ENCODE results near the gene MSH3. TPM values are rescaled to one million over a fixed set of nuclear protein-coding genes. Genes with fewer than 3 reads are reported as not detected.

The MSH3 gene
- total and polyA plus RNA-seq, 3 donors from 2014 or later, result 7.6 to 17.7 (median 16.6) TPM

- WGBS, 2 donors, result 95 to 96% methylated on average over 2 of the region's 2 CpGs
- DNase-seq, result no peak
- intact Hi-C loops (cut with DNase I; ENCODE audit: low total_unique reads), result no loop called here
Measured at GRCh38 chr5:80622756-80623155, 31.7 kb upstream of the MSH3 start.

GRCh38 chr5:80623999-80624398, 30.5 kb upstream of the MSH3 start:
- no peak overlapping the region for H3K27ac ChIP-seq
- DNase-seq, result no peak
- TF ChIP-seq POLR2A (IDR thresholded peaks at IDR 0.05), result no peak
- TF ChIP-seq CTCF (IDR thresholded peaks at IDR 0.05), result no peak

More at GRCh38 chr5:80622756-80623155, 31.7 kb upstream of the MSH3 start:
- H3K4me3 ChIP-seq, result no peak overlapping the region
- no peaks in the 10 kb centered on the region for H3K27me3 ChIP-seq
- H3K4me1 ChIP-seq, result no peaks in the 10 kb centered on the region
- H3K27ac ChIP-seq, result no peak overlapping the region
- H3K9me3 ChIP-seq, result no peaks in the 10 kb centered on the region
- no peak for TF ChIP-seq POLR2A (IDR thresholded peaks at IDR 0.05)
- TF ChIP-seq CTCF (IDR thresholded peaks at IDR 0.05), result no peak
- H3K36me3 ChIP-seq (ENCODE audit: low read depth, missing control alignments), result no peaks in the 10 kb centered on the region

GRCh38 chr5:80625230-80625629, 29.2 kb upstream of the MSH3 start:
- H3K9me3 ChIP-seq, result no peaks in the 10 kb centered on the region
- H3K4me1 ChIP-seq, result no peaks in the 10 kb centered on the region
- WGBS, 2 donors, result 78 to 82% methylated on average over 5 of the region's 5 CpGs
- H3K36me3 ChIP-seq (ENCODE audit: low read depth, missing control alignments), result no peaks in the 10 kb centered on the region
- DNase-seq, result no peak
- no peaks in the 10 kb centered on the region for H3K27me3 ChIP-seq
- TF ChIP-seq CTCF (IDR thresholded peaks at IDR 0.05), result no peak
- TF ChIP-seq POLR2A (IDR thresholded peaks at IDR 0.05), result no peak
- no peak overlapping the region for H3K27ac ChIP-seq
- intact Hi-C loops (cut with DNase I; ENCODE audit: low total_unique reads), result no loop called here
- no peak overlapping the region for H3K4me3 ChIP-seq

More at GRCh38 chr5:80623999-80624398, 30.5 kb upstream of the MSH3 start:
- Histone ChIP-seq H3K4me1 (no peaks in the 10 kb centered on the region), H3K4me3 (no peak overlapping the region), H3K9me3 (no peaks in the 10 kb centered on the region), H3K27me3 (no peaks in the 10 kb centered on the region), H3K36me3 (ENCODE audit: low read depth, missing control alignments) (no peaks in the 10 kb centered on the region)
- intact Hi-C loops (cut with DNase I; ENCODE audit: low total_unique reads), result no loop called here
- WGBS, 2 donors, result 77% methylated on average over 4 of the region's 4 CpGs

- H3K4me1 ChIP-seq, result no peaks in the 10 kb centered on the region
- no peaks in the 10 kb centered on the region for H3K36me3 ChIP-seq (ENCODE audit: low read depth, missing control alignments)
- TF ChIP-seq POLR2A (IDR thresholded peaks at IDR 0.05) (no peak), CTCF (IDR thresholded peaks at IDR 0.05) (no peak)
- no peaks in the 10 kb centered on the region for H3K9me3 ChIP-seq
- H3K27me3 ChIP-seq, result no peaks in the 10 kb centered on the region
- intact Hi-C loops (cut with DNase I; ENCODE audit: low total_unique reads), result no loop called here
- H3K27ac ChIP-seq, result no peak overlapping the region
- no peak overlapping the region for H3K4me3 ChIP-seq
- no peak for DNase-seq
Measured at GRCh38 chr5:80629281-80629680, 25.2 kb upstream of the MSH3 start.

Data from testis (tissue), 3 donors.